GM12878 (cell line): ENCODE results near the gene IPCEF1. TPM values are rescaled to one million over a fixed set of nuclear protein-coding genes. Genes with fewer than 3 reads are reported as not detected.

Source experiments
- ATAC-seq: fragments of 200-7000 bp; cut with Tn5 transposase; 3 replicates; pipeline ENCODE4 v1.9.1; 2020; ENCODE audit warnings: mild to moderate bottlenecking, moderate library complexity
- BruUV-seq: library from RNA; stranded (reverse); fragments of 400-500 nt; replicated peaks from 2 replicates; lab custom pipeline; 2021; lab: Mats Ljungman, UMichigan
- CTCF ChIA-PET: fragments of 300-600 bp; sonication (Branson Sonifier 250); formaldehyde crosslinking; extraction: SDS; loops from one replicate; lab custom pipeline; 2021; ENCODE audit warnings: inconsistent platforms; lab: Yijun Ruan, JAX
- POLR2A ChIA-PET: fragments of 350-600 bp; formaldehyde crosslinking; extraction: SDS; loops from one replicate; lab custom pipeline; 2021; ENCODE audit warnings: inconsistent platforms; lab: Charles Lee
- RAD21 ChIA-PET: fragments of 300-600 bp; sonication (Branson Sonifier 250); formaldehyde crosslinking; loops from one replicate; lab custom pipeline; 2023; ENCODE audit warnings: antibody characterized with exemption; ENCODE audit not compliant: unreplicated experiment; lab: Charles Lee
- SMC1A ChIA-PET: fragments of 300-600 bp; sonication (Branson Sonifier 250); formaldehyde crosslinking; loops from one replicate; lab custom pipeline; 2023; ENCODE audit not compliant: unreplicated experiment, uncharacterized antibody; lab: Charles Lee
- DNase-seq: peaks from one replicate; pipeline ENCODE4 v3.0.0-alpha.2; 2011; ENCODE audit warnings: low read depth, low spot score
- FAIRE-seq: peaks from 3 replicates; lab custom pipeline; 2011; peaks lifted over from hg19 to GRCh38; lab: Jason Lieb, UNC
- H2AFZ ChIP-seq: 2 replicates; pipeline ENCODE4 v1.6.0; 2011; ENCODE audit warnings: low read depth, low read length, control low read depth; ENCODE audit not compliant: control insufficient read depth
- H3K27ac ChIP-seq: 2 replicates; pipeline ENCODE4 v1.5.1; 2011; ENCODE audit warnings: control low read depth; ENCODE audit not compliant: control insufficient read depth, insufficient read depth
- H3K27me3 ChIP-seq, 2 experiments: replicated peaks in 1 of 2; 2 replicates each; pipeline versions ENCODE4 v1.6.0 to v1.6.1; 2011; ENCODE audit warnings: low read length in 1 of 2; ENCODE audit not compliant: control insufficient read depth in 2 of 2, insufficient read depth in 2 of 2
- H3K36me3 ChIP-seq, 2 experiments: 2 replicates each; pipeline ENCODE4 v1.5.1; 2011; ENCODE audit warnings: low read length in 1 of 2; ENCODE audit not compliant: control insufficient read depth in 2 of 2, insufficient read depth in 2 of 2
- H3K4me1 ChIP-seq: 2 replicates; pipeline ENCODE4 v1.6.1; 2011; ENCODE audit warnings: mild to moderate bottlenecking, low read length, moderate library complexity, mixed read lengths; ENCODE audit not compliant: control insufficient read depth, insufficient read depth
- H3K4me2 ChIP-seq: 2 replicates; pipeline ENCODE4 v1.6.0; 2011; ENCODE audit warnings: control low read depth; ENCODE audit not compliant: control insufficient read depth, insufficient read depth
- H3K4me3 ChIP-seq: fragments of 200-600 bp; sonication (generic); 2 replicates; pipeline ENCODE4 v1.5.1; 2016
- H3K79me2 ChIP-seq: 2 replicates; pipeline ENCODE4 v1.6.0; 2011; ENCODE audit warnings: low read length; ENCODE audit not compliant: control insufficient read depth, insufficient read depth
- H3K9ac ChIP-seq: 2 replicates; pipeline ENCODE4 v1.8.0; 2011; ENCODE audit warnings: low read length, control low read depth, mixed read lengths; ENCODE audit not compliant: control insufficient read depth, insufficient read depth
- H3K9me3 ChIP-seq: replicated peaks from 3 replicates; pipeline ENCODE4 v1.5.1; 2011; ENCODE audit warnings: mild to moderate bottlenecking, low read length; ENCODE audit not compliant: control insufficient read depth, insufficient read depth
- H4K20me1 ChIP-seq: 2 replicates; pipeline ENCODE4 v1.6.0; 2011; ENCODE audit not compliant: control insufficient read depth, insufficient read depth
- CTCF ChIP-seq, 3 experiments: IDR thresholded peaks in 2 of 3; conservative IDR thresholded peaks in 1 of 3; 2 replicates each; pipeline ENCODE4 v1.5.1; 2011; ENCODE audit warnings: low read depth in 3 of 3, low read length in 3 of 3, mild to moderate bottlenecking in 3 of 3, control low read depth in 2 of 3, moderate library complexity in 2 of 3, inconsistent platforms in 1 of 3, mixed read lengths in 1 of 3; ENCODE audit not compliant: control insufficient read depth in 2 of 3, insufficient read depth in 1 of 3; ENCODE audit errors: extremely low read depth in 1 of 3
- HDGF ChIP-seq: fragments of 450-650 bp; IDR thresholded peaks from 2 replicates; pipeline ENCODE4 v1.6.1; 2016; ENCODE audit warnings: antibody characterized with exemption
- HSF1 ChIP-seq: fragments of 150-350 bp; IDR thresholded peaks from 2 replicates; pipeline ENCODE4 v1.6.1; 2014; ENCODE audit warnings: mild to moderate bottlenecking, low read depth, low read length
- IRF4 ChIP-seq: IDR thresholded peaks from 2 replicates; pipeline ENCODE4 v1.6.1; 2011; ENCODE audit warnings: low read depth, low read length
- MXI1 ChIP-seq: fragments of 150-350 bp; IDR thresholded peaks from 2 replicates; pipeline ENCODE4 v1.6.1; 2011; ENCODE audit warnings: low read depth, mild to moderate bottlenecking, inconsistent platforms, low read length, improper control_type of control experiment
- NR2C1 ChIP-seq: fragments of 450-650 bp; IDR thresholded peaks from 2 replicates; pipeline ENCODE4 v1.6.1; 2017; ENCODE audit warnings: antibody characterized with exemption, mild to moderate bottlenecking, moderate library complexity
- NR2C2 ChIP-seq: IDR thresholded peaks from 2 replicates; pipeline ENCODE4 v1.6.1; 2011; ENCODE audit warnings: borderline replicate concordance, low read depth; ENCODE audit not compliant: control insufficient read depth, insufficient read length
- SMARCA5 ChIP-seq: fragments of 450-650 bp; IDR thresholded peaks from 2 replicates; pipeline ENCODE4 v1.6.1; 2017; ENCODE audit warnings: mild to moderate bottlenecking
- SP1 ChIP-seq: IDR thresholded peaks from one replicate; pipeline ENCODE4 v1.6.1; 2011; ENCODE audit warnings: low read depth, low read length
- SREBF2 ChIP-seq: IDR thresholded peaks from 2 replicates; pipeline ENCODE4 v1.6.1; 2012; ENCODE audit warnings: mild to moderate bottlenecking, low read length
- STAT3 ChIP-seq: IDR thresholded peaks from 2 replicates; pipeline ENCODE4 v1.6.1; 2011; ENCODE audit warnings: low read depth, low read length, improper control_type of control experiment
- SUPT20H ChIP-seq: IDR thresholded peaks from 2 replicates; pipeline ENCODE4 v1.6.1; 2011; ENCODE audit warnings: low read depth, mild to moderate bottlenecking, low read length, moderate library complexity, borderline replicate concordance; ENCODE audit not compliant: control insufficient read depth
- WGBS: methylation state at CpG from one replicate; pipeline ENCODE4 v1.1.6; 2016; ENCODE audit warnings: low lambda C conversion rate; ENCODE audit not compliant: insufficient replicate concordance, insufficient coverage; ENCODE audit errors: missing lambda C conversion rate; 5-methylcytosine and 5-hydroxymethylcytosine counted together
- in situ Hi-C: fragments of 300-500 bp; cut with MboI; formaldehyde crosslinking; loops from 9 replicates; pipeline ENCODE4 v1.14.3; 2018; ENCODE audit warnings: mixed read lengths
- intact Hi-C: fragments of 100-400 bp; cut with micrococcal nuclease; formaldehyde crosslinking; loops from one replicate; pipeline ENCODE4 v1.14.2; 2022; ENCODE audit not compliant: unreplicated experiment
- polyA plus RNA-seq, 11 experiments: library from polyadenylated mRNA; depleted of rRNA in 4 of 11; unstranded in 6 of 11; stranded (reverse) in 5 of 11; fragments of >200 nt; fragmentation: Nextera tagmentation in 4 of 11; fragmentation: Illumina TruSeq in 1 of 11; extraction: Ambion mirVana in 4 of 11; extraction: Trizol in 1 of 11; gene quantifications; 1 replicate in 1 of 11; 2 replicates in 10 of 11; pipeline versions ENCODE4 v1.2.1 to v1.2.3, GENCODE V29; 2011 to 2016; ENCODE audit warnings: inconsistent platforms in 2 of 11, missing spikeins in 2 of 11, low read depth in 1 of 11
- total RNA-seq, 4 experiments: library from RNA; depleted of rRNA in 3 of 4; stranded (reverse); fragments of >200 nt in 3 of 4; fragmentation: Illumina TruSeq in 1 of 4; extraction: Trizol in 1 of 4; gene quantifications; 2 replicates each; pipeline versions ENCODE4 v1.2.1 to v1.2.3, GENCODE V29; 2013 to 2021

IPCEF1 gene
- total and polyA plus RNA-seq, 10 of the 15 experiments (the other 5 are each of a cell fraction or from before 2014, with no cell fraction given): 1.3 to 137 (median 4.2) TPM

DNA sequence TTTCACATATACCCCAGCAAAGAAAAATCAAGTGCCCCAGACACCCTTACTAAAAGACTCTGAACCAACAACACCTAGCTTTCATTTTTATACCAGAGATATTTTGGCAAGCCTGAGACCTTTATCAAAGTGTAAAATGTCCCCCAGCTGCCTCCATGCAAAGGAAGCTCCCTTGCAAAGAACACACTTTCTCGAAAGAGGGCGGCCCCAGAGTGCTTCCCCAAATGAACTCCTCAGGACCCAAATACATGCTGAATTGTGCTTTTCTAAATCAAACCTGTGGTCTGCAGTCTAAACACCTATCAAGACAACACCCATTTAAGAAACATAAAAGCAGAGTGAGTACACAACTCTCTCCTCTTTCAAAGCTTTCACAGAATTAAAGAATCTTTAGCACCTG, 490 bp downstream of the IPCEF1 start (continued):
- no peak for TF ChIP-seq HSF1
- no peak for TF ChIP-seq NR2C1
- no peak for TF ChIP-seq SREBF2
- TF ChIP-seq SP1: no peak
- no peak for TF ChIP-seq NR2C2
- TF ChIP-seq SMARCA5: no peak
- TF ChIP-seq MXI1: no peak
- TF ChIP-seq IRF4: no peak
- no peak for TF ChIP-seq SUPT20H
- no peak for TF ChIP-seq STAT3

DNA sequence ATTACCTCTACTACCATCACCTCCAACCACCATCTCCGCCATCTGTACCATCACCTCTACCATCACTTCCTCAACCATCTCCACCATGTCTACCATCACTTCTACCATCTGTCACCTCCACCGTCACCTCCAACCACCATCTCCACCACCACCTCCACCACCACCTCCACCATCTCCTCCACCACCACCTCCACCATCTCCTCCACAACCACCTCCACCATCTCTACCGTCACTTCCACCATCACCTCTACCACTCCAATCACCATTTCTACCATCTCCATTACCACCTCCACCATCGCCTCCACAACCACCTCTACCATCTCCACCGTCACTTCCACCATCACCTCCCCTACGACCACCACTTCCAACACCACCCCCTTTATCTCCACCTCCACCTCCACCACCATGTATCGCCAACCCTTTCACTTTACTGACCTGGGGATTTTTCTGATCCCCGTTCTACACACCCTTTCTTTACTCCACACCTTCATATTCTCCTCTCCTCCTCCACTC, 2.3 kb downstream of the IPCEF1 start:
- no peak overlapping the region for H2AFZ ChIP-seq
- no peaks in the 10 kb centered on the region for H4K20me1 ChIP-seq
- peaks cover 33% of the 10 kb centered on the region for H3K4me1 ChIP-seq
- ChIA-PET SMC1A (interaction anchor here (0.8 to 1.3 kb wide), 4 partner anchors 9 to 107 kb away, joined by 3 to 5 read pairs (median 4); no protein-coding TSS in a partner anchor), RAD21 (no interaction called here), POLR2A (interaction anchor here (0.6 kb wide), 1 partner anchor 778 kb away, joined by 4 read pairs; no protein-coding TSS in a partner anchor), CTCF (interaction anchor here (0.7 kb wide), 1 partner anchor 15 kb away, joined by 3 read pairs; no protein-coding TSS in a partner anchor)
- TF ChIP-seq CTCF (IDR thresholded peaks at IDR 0.05 in 2 of 3, conservative IDR thresholded peaks at IDR 0.05 in 1 of 3; ENCODE audit: control insufficient read depth in 2 of 3, extremely low read depth in 1 of 3, insufficient read depth in 1 of 3, low read depth in 3 of 3, low read length in 3 of 3) (no peak), HDGF (peak; percentile 84)
- no peaks in the 10 kb centered on the region for H3K36me3 ChIP-seq
- no peak overlapping the region for H3K9ac ChIP-seq
- H3K79me2 ChIP-seq: no peaks in the 10 kb centered on the region
- BruUV-seq: no TSS peak
- peak overlapping the region; percentile 11 for H3K4me2 ChIP-seq
- WGBS: 49% methylated on average over 7 of the region's 8 CpGs
- FAIRE-seq (no peak), DNase-seq (no peak), ATAC-seq (no peak)
- in situ Hi-C loops (no loop called here), intact Hi-C loops (loop anchor here (2.0 to 5.0 kb wide), 3 partner anchors 52 to 253 kb away; no protein-coding TSS in a partner anchor)
- peak overlapping the region; percentile 13; the same call in 1 of the 2 replicates for H3K4me3 ChIP-seq
- no peaks in the 10 kb centered on the region for H3K27me3 ChIP-seq
- no peaks in the 10 kb centered on the region; the same call in 2 of the 3 replicates for H3K9me3 ChIP-seq
- peak overlapping the region; percentile 27; the same call in 1 of the 2 replicates for H3K27ac ChIP-seq
